Sigmoid colon (tissue), 7 donors: ENCODE results near the gene MAOA. TPM values are rescaled to one million over a fixed set of nuclear protein-coding genes. Genes with fewer than 3 reads are reported as not detected.
A peak's percentile ranks its signal among the peaks of the same experiment; 100 is the strongest.

Experiments
- DNase-seq: peaks from one replicate; pipeline ENCODE4 v3.0.0-alpha.2; 2019
- H3K27ac ChIP-seq, 4 donors: fragments of 200-600 bp; sonication (generic); one replicate each; pipeline ENCODE4 v1.5.1; 2016 to 2019; ENCODE audit warnings: mild to moderate bottlenecking in 1 of 4
- H3K27me3 ChIP-seq, 3 donors: fragments of 200-600 bp; sonication (generic); one replicate each; pipeline ENCODE4 v1.5.1; 2019; ENCODE audit warnings: mild to moderate bottlenecking in 1 of 3
- H3K36me3 ChIP-seq, 4 donors: fragments of 200-600 bp; sonication (generic); one replicate each; pipeline ENCODE4 v1.5.1; 2016 to 2019
- H3K4me1 ChIP-seq, 4 donors: fragments of 200-600 bp; sonication (generic); one replicate each; pipeline ENCODE4 v1.5.1; 2017 to 2019
- H3K4me3 ChIP-seq, 4 donors: fragments of 200-600 bp; sonication (generic); one replicate each; pipeline ENCODE4 v1.5.1; 2017 to 2019; ENCODE audit warnings: mild to moderate bottlenecking in 2 of 4, moderate library complexity in 1 of 4
- H3K9me3 ChIP-seq, 4 donors: fragments of 200-600 bp in 3 of 4; sonication (generic) in 3 of 4; one replicate each; pipeline versions ENCODE4 v1.5.1 to v1.6.1; 2013 to 2019
- CTCF ChIP-seq, 4 experiments: fragments of 450-650 bp in 3 of 4; fragments of 200-600 bp in 1 of 4; IDR thresholded peaks; one replicate each; pipeline ENCODE4 v1.5.1; 2016 to 2019; ENCODE audit warnings: antibody characterized with exemption in 4 of 4, mild to moderate bottlenecking in 3 of 4, moderate library complexity in 2 of 4
- EP300 ChIP-seq, 4 donors: sonication (generic); formaldehyde crosslinking; IDR thresholded peaks; one replicate each; pipeline ENCODE4 v1.6.1; 2017; ENCODE audit warnings: antibody characterized with exemption in 4 of 4
- POLR2A ChIP-seq, 2 donors: fragments of 450-650 bp; IDR thresholded peaks; one replicate each; pipeline ENCODE4 v1.6.1; 2016; ENCODE audit warnings: antibody characterized with exemption in 2 of 2, mild to moderate bottlenecking in 2 of 2, moderate library complexity in 2 of 2
- POLR2AphosphoS5 ChIP-seq, 4 donors: sonication (generic); formaldehyde crosslinking; IDR thresholded peaks; one replicate each; pipeline ENCODE4 v1.6.1; 2017; ENCODE audit warnings: antibody characterized with exemption in 4 of 4
- WGBS, 2 donors: extraction: QIAGEN DNeasy Blood & Tissue Kit; methylation state at CpG; one replicate each; pipeline ENCODE4 v1.1.7; 2013; 5-methylcytosine and 5-hydroxymethylcytosine counted together
- intact Hi-C: fragments of 100-400 bp; cut with DNase I; formaldehyde crosslinking; loops from one replicate; pipeline ENCODE4 v1.15.1; 2023
- polyA plus RNA-seq, 3 donors: library from polyadenylated mRNA; stranded (reverse); fragments of 200-250 nt; gene quantifications; one replicate each; pipeline ENCODE4 v1.2.3, GENCODE V29; 2013
- total RNA-seq, 4 donors: library from RNA; depleted of rRNA; stranded (reverse); fragments of >200 nt; gene quantifications; one replicate each; pipeline ENCODE4 v1.1.0, GENCODE V29; 2016
- donor health status: healthy with polysubstance abuse.
- donor health status: Bipolar disorder and iron deficiency.
- donor health status: healthy.

Gene MAOA
- total and polyA plus RNA-seq, 7 donors = 116 to 230 (median 180) TPM

GRCh38 chrX:43735957-43736356 lies 79.9 kb downstream of the MAOA start:
- no peak for TF ChIP-seq POLR2A (IDR thresholded peaks at IDR 0.05)
- no peak for DNase-seq
- peaks cover 0 to 23% (median 3%) of the 10 kb centered on the region in 4 donors for H3K36me3 ChIP-seq
- H3K4me3 ChIP-seq = no peak overlapping the region
- intact Hi-C loops = no loop called here
- H3K4me1 ChIP-seq = no peaks in the 10 kb centered on the region
- H3K27me3 ChIP-seq = no peaks in the 10 kb centered on the region
- H3K9me3 ChIP-seq = no peaks in the 10 kb centered on the region
- no peak overlapping the region for H3K27ac ChIP-seq
- 52 to 68% methylated on average over 3 of the region's 3 CpGs for WGBS, 2 donors

GRCh38 chrX:43741843-43742573 lies 85.9 kb downstream of the MAOA start:
- H3K27me3 ChIP-seq = no peaks in the 10 kb centered on the region
- H3K4me1 ChIP-seq = peaks cover 0 to 20% (median 4%) of the 10 kb centered on the region in 4 donors
- peak overlapping the region in 2 of 4 donors; percentile 27 to 33 for H3K27ac ChIP-seq
- TF ChIP-seq POLR2A (IDR thresholded peaks at IDR 0.05) (no peak), EP300 (IDR thresholded peaks at IDR 0.05) (no peak), CTCF (IDR thresholded peaks at IDR 0.05) (no peak), POLR2AphosphoS5 (IDR thresholded peaks at IDR 0.05) (no peak)
- intact Hi-C loops = no loop called here
- no peak overlapping the region for H3K4me3 ChIP-seq
- 54 to 77% methylated on average over 7 of the region's 7 CpGs for WGBS, 2 donors
- peaks cover 0 to 36% (median 5%) of the 10 kb centered on the region in 4 donors for H3K36me3 ChIP-seq
- no peaks in the 10 kb centered on the region for H3K9me3 ChIP-seq
- DNase-seq = no peak

- no peaks in the 10 kb centered on the region for H3K27me3 ChIP-seq
- no peaks in the 10 kb centered on the region for H3K9me3 ChIP-seq
- no peak overlapping the region for H3K27ac ChIP-seq
- 41 to 70% methylated on average over 5 of the region's 5 CpGs for whole genome bisulfite sequencing, 2 donors
- DNase-seq = no peak
- H3K4me1 ChIP-seq = peaks cover 0 to 20% (median 4%) of the 10 kb centered on the region in 4 donors
- H3K4me3 ChIP-seq = no peak overlapping the region
- H3K36me3 ChIP-seq = peaks cover 0 to 36% (median 5%) of the 10 kb centered on the region in 4 donors
- TF ChIP-seq CTCF (IDR thresholded peaks at IDR 0.05) (no peak), EP300 (IDR thresholded peaks at IDR 0.05) (no peak), POLR2AphosphoS5 (IDR thresholded peaks at IDR 0.05) (no peak), POLR2A (IDR thresholded peaks at IDR 0.05) (no peak)
- intact Hi-C loops = no loop called here
These were observed 87.2 kb downstream of the MAOA start for GRCh38 chrX:43743100-43743822.

DNA sequence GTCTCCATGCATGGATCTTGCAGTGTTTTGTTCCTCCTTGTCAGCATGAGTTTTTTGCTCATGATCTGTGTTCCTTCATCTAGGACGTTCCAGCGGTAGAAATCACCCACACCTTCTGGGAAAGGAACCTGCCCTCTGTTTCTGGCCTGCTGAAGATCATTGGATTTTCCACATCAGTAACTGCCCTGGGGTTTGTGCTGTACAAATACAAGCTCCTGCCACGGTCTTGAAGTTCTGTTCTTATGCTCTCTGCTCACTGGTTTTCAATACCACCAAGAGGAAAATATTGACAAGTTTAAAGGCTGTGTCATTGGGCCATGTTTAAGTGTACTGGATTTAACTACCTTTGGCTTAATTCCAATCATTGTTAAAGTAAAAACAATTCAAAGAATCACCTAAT lies 88.2 kb downstream of the MAOA start:
- TF ChIP-seq POLR2A (IDR thresholded peaks at IDR 0.05) = no peak
- WGBS, 2 donors = 59 to 77% methylated on average over 3 of the region's 3 CpGs
- no peak for DNase-seq
- Histone ChIP-seq H3K27ac (no peak overlapping the region), H3K4me1 (peaks cover 0 to 22% (median 4%) of the 10 kb centered on the region in 4 donors), H3K4me3 (no peak overlapping the region), H3K9me3 (no peaks in the 10 kb centered on the region), H3K36me3 (peaks cover 0 to 36% (median 5%) of the 10 kb centered on the region in 4 donors), H3K27me3 (no peaks in the 10 kb centered on the region)
- intact Hi-C loops = no loop called here

DNA sequence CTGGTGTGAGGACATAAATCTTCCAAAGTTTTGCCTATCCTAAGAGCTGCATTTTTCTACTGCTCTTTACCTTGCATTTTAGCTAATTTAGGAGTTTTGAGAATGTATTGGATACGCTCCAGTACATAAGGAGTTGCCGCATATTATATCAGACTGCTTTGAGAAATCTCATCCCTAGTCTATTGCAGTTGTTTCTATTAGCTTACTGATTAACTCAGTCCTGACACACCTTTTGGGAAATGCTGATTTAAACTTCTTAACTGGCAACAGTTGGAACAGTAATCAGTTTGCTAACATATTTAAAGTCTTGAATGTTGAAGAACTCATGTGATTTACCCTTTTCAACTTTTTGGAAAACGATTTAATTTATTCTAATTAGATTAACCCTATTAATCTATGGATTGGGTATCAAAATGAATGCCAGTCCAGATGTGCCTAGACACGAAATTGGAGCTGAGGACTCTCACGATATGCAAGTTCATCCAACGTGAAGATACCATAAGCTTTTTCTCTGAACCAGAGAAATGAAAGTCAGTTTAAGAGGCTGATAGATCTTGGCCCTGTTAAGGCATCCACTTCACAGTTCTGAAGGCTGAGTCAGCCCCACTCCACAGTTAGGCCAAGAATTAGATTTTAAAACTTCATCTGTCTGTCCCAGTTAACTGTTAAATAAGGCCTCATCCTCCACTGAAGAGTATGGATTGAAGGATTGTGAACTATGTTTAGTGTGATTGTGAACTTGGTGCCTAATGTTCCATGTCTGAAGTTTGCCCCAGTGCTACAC lies 90.0 kb downstream of the MAOA start:
- Histone ChIP-seq H3K27me3 (no peaks in the 10 kb centered on the region), H3K27ac (peak overlapping the region in 2 of 4 donors; percentile 10 to 23), H3K4me1 (peaks cover 0 to 23% (median 4%) of the 10 kb centered on the region in 4 donors), H3K4me3 (no peak overlapping the region), H3K36me3 (peaks cover 0 to 31% (median 5%) of the 10 kb centered on the region in 4 donors), H3K9me3 (no peaks in the 10 kb centered on the region)
- whole genome bisulfite sequencing, 2 donors = 14 to 61% methylated on average over 6 of the region's 6 CpGs
- no peak for TF ChIP-seq EP300 (IDR thresholded peaks at IDR 0.05)
- TF ChIP-seq POLR2AphosphoS5 (IDR thresholded peaks at IDR 0.05) = peak in 2 of 4 donors; percentile 5 to 15
- no peak for TF ChIP-seq CTCF (IDR thresholded peaks at IDR 0.05)
- TF ChIP-seq POLR2A (IDR thresholded peaks at IDR 0.05) = no peak
- intact Hi-C loops = no loop called here
- DNase-seq = no peak
